ENCODE results near the gene MOAP1.

GRCh38 chr14:93207468-93208308 lies 23.0 kb upstream of the MOAP1 start:
- TF ChIP-seq POLR2AphosphoS5 (IDR thresholded peaks at IDR 0.05) (no peak), CTCF (IDR thresholded peaks at IDR 0.05; ENCODE audit: poor library complexity, severe bottlenecking) (no peak), SMC3 (conservative IDR thresholded peaks at IDR 0.05; ENCODE audit: poor library complexity) (no peak)
